LHCN-M2 (cell line): ENCODE measurements around the gene PLD1. TPM values are rescaled to one million over a fixed set of nuclear protein-coding genes. Genes with fewer than 3 reads are reported as not detected.
A peak's percentile ranks its signal among the peaks of the same experiment; 100 is the strongest.

ENCODE experiments used
- DNase-seq: peaks from one replicate; pipeline ENCODE4 v3.0.0-alpha.2; 2012; ENCODE audit warnings: low read depth
- total RNA-seq: library from RNA; depleted of rRNA; stranded (reverse); fragments of >200 nt; gene quantifications from 2 replicates; pipeline ENCODE4 v1.2.3, GENCODE V29; 2014

Gene PLD1
- total RNA-seq, 1 experiment from 2014 or later: 1.1 TPM

GRCh38 chr3:171774521-171774920 is 35.8 kb downstream of the PLD1 start:
- DNase-seq: no peak

- peak; percentile 57 for DNase-seq
Measured at GRCh38 chr3:171772427-171773056, 37.7 kb downstream of the PLD1 start.

GRCh38 chr3:171770689-171771620 is 39.3 kb downstream of the PLD1 start:
- DNase-seq: peak; percentile 74

- DNase-seq: no peak
Measured at GRCh38 chr3:171769461-171769860, 40.8 kb downstream of the PLD1 start.

GRCh38 chr3:171768986-171769385 is 41.3 kb downstream of the PLD1 start:
- no peak for DNase-seq

GRCh38 chr3:171768281-171768900 is 41.9 kb downstream of the PLD1 start:
- DNase-seq: no peak

GRCh38 chr3:171765511-171765887 is 44.8 kb downstream of the PLD1 start:
- no peak for DNase-seq

GRCh38 chr3:171763392-171763791 is 46.9 kb downstream of the PLD1 start:
- no peak for DNase-seq

- no peak for DNase-seq
Measured at GRCh38 chr3:171760477-171760876, 49.8 kb downstream of the PLD1 start.

- no peak for DNase-seq
Measured at GRCh38 chr3:171758109-171758508, 52.2 kb downstream of the PLD1 start.

GRCh38 chr3:171757361-171758034 is 52.8 kb downstream of the PLD1 start:
- DNase-seq: no peak

GRCh38 chr3:171755656-171756055 is 54.6 kb downstream of the PLD1 start:
- DNase-seq: no peak

GRCh38 chr3:171755015-171755589 is 55.2 kb downstream of the PLD1 start:
- no peak for DNase-seq

GRCh38 chr3:171753665-171754408 is 56.4 kb downstream of the PLD1 start:
- DNase-seq: peak; percentile 88

GRCh38 chr3:171753025-171753472 is 57.2 kb downstream of the PLD1 start:
- DNase-seq: no peak

GRCh38 chr3:171752329-171752728 is 58.0 kb downstream of the PLD1 start:
- DNase-seq: no peak

GRCh38 chr3:171749124-171749523 is 61.2 kb downstream of the PLD1 start:
- no peak for DNase-seq

GRCh38 chr3:171748064-171748924 is 62.0 kb downstream of the PLD1 start:
- DNase-seq: no peak

GRCh38 chr3:171747223-171747920 is 62.9 kb downstream of the PLD1 start:
- no peak for DNase-seq
